HCT116 (cell line): ENCODE data around the gene PYCR2.
"Not testable (repeated sequence)": the region's sequence is repeated elsewhere in the genome, so short reads cannot be mapped to it uniquely, and the experiment has no call there.

Experiments
- CEBPB ChIP-seq: IDR thresholded peaks from 2 replicates; pipeline ENCODE4 v1.6.1; 2012; ENCODE audit warnings: low read depth
- EGR1 ChIP-seq: IDR thresholded peaks from 2 replicates; pipeline ENCODE4 v1.6.1; 2012; ENCODE audit warnings: low read depth
- EZH2 ChIP-seq: fragments of 200-600 bp; sonication (generic); IDR thresholded peaks from 2 replicates; pipeline ENCODE4 v1.6.1; 2017; ENCODE audit warnings: antibody characterized with exemption, mixed run types
- POLR2A ChIP-seq: IDR thresholded peaks from 2 replicates; pipeline ENCODE4 v1.7.0; 2011; ENCODE audit warnings: borderline replicate concordance; ENCODE audit not compliant: insufficient read depth, insufficient read length; ENCODE audit errors: extremely low read depth
- RAD21 ChIP-seq: IDR thresholded peaks from 2 replicates; pipeline ENCODE4 v1.6.1; 2012; ENCODE audit warnings: low read depth, mild to moderate bottlenecking
- SRF ChIP-seq: IDR thresholded peaks from 2 replicates; pipeline ENCODE4 v1.6.1; 2012; ENCODE audit warnings: low read depth
- TF ChIP-seq, protein P1 (sequence below), 3 experiments: fragments of 200-600 bp in 1 of 3; sonication (generic) in 1 of 3; IDR thresholded peaks in 2 of 3; conservative IDR thresholded peaks in 1 of 3; 2 replicates each; pipeline ENCODE4 v1.5.1; 2012 to 2017; ENCODE audit warnings: low read depth in 2 of 3, low read length in 2 of 3, antibody characterized with exemption in 1 of 3, borderline replicate concordance in 1 of 3, control low read depth in 1 of 3, mild to moderate bottlenecking in 1 of 3, mixed read lengths in 1 of 3, mixed run types in 1 of 3, moderate library complexity in 1 of 3; ENCODE audit not compliant: insufficient read depth in 1 of 3
- TF ChIP-seq, protein P2 (sequence below): IDR thresholded peaks from 2 replicates; pipeline ENCODE4 v1.6.1; 2011; ENCODE audit warnings: mild to moderate bottlenecking, low read length, moderate library complexity; ENCODE audit not compliant: insufficient replicate concordance; ENCODE audit errors: extremely low read depth

DNA sequence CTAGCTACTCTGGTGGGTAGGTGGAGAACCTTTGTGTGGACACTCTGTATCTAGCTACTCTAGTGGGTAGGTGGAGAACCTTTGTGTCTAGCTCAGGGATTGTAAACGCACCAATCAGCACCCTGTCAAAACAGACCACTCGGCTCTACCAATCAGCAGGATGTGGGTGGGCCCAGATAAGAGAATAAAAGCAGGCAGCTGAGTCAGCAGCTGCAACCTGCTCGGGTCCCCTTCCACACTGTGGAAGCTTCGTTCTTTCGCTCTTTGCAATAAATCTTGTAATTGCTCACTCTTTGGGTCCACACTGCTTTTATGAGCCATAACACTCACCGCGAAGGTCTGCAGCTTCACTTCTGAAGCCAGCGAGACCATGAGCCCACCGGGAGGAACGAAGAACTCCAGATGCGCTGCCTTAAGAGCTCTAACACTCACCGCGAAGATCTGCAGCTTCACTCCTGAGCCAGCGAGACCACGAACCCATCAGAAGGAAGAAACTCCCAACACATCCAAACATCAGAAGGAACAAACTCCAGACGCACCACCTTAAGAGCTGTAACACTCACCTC is 46.6 kb upstream of the PYCR2 start:
- TF ChIP-seq RAD21, CEBPB, EGR1, SRF, POLR2A, EZH2: not testable (repeated sequence)
- TF ChIP-seq, protein P1, sequence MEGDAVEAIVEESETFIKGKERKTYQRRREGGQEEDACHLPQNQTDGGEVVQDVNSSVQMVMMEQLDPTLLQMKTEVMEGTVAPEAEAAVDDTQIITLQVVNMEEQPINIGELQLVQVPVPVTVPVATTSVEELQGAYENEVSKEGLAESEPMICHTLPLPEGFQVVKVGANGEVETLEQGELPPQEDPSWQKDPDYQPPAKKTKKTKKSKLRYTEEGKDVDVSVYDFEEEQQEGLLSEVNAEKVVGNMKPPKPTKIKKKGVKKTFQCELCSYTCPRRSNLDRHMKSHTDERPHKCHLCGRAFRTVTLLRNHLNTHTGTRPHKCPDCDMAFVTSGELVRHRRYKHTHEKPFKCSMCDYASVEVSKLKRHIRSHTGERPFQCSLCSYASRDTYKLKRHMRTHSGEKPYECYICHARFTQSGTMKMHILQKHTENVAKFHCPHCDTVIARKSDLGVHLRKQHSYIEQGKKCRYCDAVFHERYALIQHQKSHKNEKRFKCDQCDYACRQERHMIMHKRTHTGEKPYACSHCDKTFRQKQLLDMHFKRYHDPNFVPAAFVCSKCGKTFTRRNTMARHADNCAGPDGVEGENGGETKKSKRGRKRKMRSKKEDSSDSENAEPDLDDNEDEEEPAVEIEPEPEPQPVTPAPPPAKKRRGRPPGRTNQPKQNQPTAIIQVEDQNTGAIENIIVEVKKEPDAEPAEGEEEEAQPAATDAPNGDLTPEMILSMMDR (IDR thresholded peaks at IDR 0.05 in 2 of 3, conservative IDR thresholded peaks at IDR 0.05 in 1 of 3; ENCODE audit: borderline replicate concordance in 1 of 3, insufficient read depth in 1 of 3, low read depth in 2 of 3, low read length in 2 of 3): not testable (repeated sequence)
- TF ChIP-seq, protein P2, sequence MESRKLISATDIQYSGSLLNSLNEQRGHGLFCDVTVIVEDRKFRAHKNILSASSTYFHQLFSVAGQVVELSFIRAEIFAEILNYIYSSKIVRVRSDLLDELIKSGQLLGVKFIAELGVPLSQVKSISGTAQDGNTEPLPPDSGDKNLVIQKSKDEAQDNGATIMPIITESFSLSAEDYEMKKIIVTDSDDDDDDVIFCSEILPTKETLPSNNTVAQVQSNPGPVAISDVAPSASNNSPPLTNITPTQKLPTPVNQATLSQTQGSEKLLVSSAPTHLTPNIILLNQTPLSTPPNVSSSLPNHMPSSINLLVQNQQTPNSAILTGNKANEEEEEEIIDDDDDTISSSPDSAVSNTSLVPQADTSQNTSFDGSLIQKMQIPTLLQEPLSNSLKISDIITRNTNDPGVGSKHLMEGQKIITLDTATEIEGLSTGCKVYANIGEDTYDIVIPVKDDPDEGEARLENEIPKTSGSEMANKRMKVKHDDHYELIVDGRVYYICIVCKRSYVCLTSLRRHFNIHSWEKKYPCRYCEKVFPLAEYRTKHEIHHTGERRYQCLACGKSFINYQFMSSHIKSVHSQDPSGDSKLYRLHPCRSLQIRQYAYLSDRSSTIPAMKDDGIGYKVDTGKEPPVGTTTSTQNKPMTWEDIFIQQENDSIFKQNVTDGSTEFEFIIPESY: not testable (repeated sequence)
